Mucosa of rectum (tissue), 2 donors: ENCODE results near the gene OR2G3.

Source experiments
- H3K27ac ChIP-seq, 2 donors: one replicate each; pipeline ENCODE4 v1.7.0; 2013; ENCODE audit warnings: inconsistent platforms in 2 of 2, low read depth in 2 of 2, low read length in 2 of 2
- H3K27me3 ChIP-seq, 2 donors: one replicate each; pipeline ENCODE4 v1.7.0; 2013; ENCODE audit warnings: low read length in 2 of 2; ENCODE audit not compliant: control insufficient read depth in 2 of 2, insufficient read depth in 2 of 2
- H3K36me3 ChIP-seq, 2 donors: one replicate each; pipeline ENCODE4 v1.7.0; 2013; ENCODE audit warnings: low read length in 2 of 2; ENCODE audit not compliant: control insufficient read depth in 2 of 2, insufficient read depth in 2 of 2
- H3K4me1 ChIP-seq, 2 donors: one replicate each; pipeline ENCODE4 v1.7.0; 2013; ENCODE audit warnings: low read length in 2 of 2, mild to moderate bottlenecking in 1 of 2; ENCODE audit not compliant: control insufficient read depth in 2 of 2, insufficient read depth in 2 of 2
- H3K4me3 ChIP-seq, 2 donors: one replicate each; pipeline ENCODE4 v1.7.0; 2013; ENCODE audit warnings: low read length in 2 of 2
- H3K9ac ChIP-seq, 2 donors: one replicate each; pipeline ENCODE4 v1.7.0; 2013; ENCODE audit warnings: low read length in 2 of 2, low read depth in 1 of 2, mild to moderate bottlenecking in 1 of 2
- H3K9me3 ChIP-seq, 2 donors: one replicate each; pipeline ENCODE4 v1.7.0; 2013; ENCODE audit warnings: low read length in 2 of 2; ENCODE audit not compliant: control insufficient read depth in 2 of 2
- donor health status: healthy.
- donor health status: Normal muscosa, but diverticular disease.

The OR2G3 gene

DNA sequence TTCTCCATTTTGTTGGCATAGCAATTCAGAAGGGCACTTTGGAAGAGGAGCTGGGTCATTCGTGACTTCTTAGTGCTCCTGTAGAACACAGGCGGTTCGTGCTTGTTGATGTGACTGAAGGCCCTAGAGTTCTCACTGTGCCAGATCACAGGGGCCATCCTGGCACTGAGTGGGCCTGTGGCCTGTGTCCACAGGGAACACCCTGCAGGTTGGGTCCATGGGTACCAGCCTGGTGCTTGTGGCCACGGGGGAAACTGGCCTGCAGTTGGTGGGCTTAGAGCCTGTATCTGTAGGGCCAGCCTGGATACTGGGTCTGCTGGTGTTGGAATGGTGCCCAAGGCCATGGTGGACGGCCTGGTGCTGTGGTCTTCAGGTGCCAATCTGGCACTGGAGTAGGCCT, 9.2 kb downstream of the OR2G3 start:
- Histone ChIP-seq H3K27me3 (no peaks in the 10 kb centered on the region), H3K4me1 (no peaks in the 10 kb centered on the region), H3K9me3 (no peaks in the 10 kb centered on the region), H3K4me3 (no peak overlapping the region), H3K27ac (no peak overlapping the region), H3K36me3 (no peaks in the 10 kb centered on the region), H3K9ac (no peak overlapping the region)

DNA sequence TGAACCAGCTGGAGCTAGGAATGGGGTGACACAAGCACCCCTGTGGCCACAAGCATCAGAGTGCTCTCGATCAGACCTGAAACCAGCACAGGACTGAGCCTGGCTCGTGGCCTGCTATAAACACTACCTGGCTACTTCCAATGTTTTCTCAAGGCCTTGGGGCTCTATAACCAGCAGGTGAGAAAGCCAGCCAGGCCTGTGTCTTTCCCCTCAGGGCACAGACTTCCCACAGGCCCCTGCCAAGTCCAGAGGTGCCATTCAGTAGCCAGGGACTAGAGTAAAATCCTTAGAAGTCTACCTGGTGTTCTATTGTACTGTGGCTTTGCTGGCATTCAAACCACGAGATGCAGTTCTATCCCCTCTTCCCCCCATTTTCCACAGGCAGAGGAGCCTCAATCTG, 22.6 kb downstream of the OR2G3 start:
- Histone ChIP-seq H3K4me1 (no peaks in the 10 kb centered on the region), H3K4me3 (no peak overlapping the region), H3K9ac (no peak overlapping the region), H3K27ac (no peak overlapping the region), H3K27me3 (no peaks in the 10 kb centered on the region), H3K9me3 (no peaks in the 10 kb centered on the region), H3K36me3 (no peaks in the 10 kb centered on the region)

DNA sequence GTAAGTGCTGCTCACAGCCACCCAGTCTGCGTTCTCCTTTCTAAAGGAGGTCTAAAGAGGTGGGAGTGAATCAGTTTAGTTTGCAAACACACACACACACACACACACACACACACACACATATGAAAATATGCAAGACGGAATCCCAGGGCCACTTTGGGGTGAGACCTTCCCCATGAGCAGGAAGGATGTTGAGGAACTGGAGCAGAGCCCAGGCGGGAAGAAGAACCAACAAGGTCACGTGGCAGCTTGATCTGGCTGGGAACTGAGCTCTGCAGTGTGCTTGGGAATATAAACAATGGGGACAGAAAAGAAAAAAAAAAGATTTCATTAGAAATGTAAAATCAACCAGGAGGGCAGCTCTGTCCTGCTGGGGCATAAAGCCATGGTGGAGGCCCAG, 32.6 kb downstream of the OR2G3 start:
- peaks cover 0 to 7% of the 10 kb centered on the region in 2 donors for H3K4me1 ChIP-seq
- H3K36me3 ChIP-seq, result no peaks in the 10 kb centered on the region
- no peaks in the 10 kb centered on the region for H3K9me3 ChIP-seq
- no peaks in the 10 kb centered on the region for H3K27me3 ChIP-seq
- H3K9ac ChIP-seq, result no peak overlapping the region
- no peak overlapping the region for H3K27ac ChIP-seq
- H3K4me3 ChIP-seq, result no peak overlapping the region

DNA sequence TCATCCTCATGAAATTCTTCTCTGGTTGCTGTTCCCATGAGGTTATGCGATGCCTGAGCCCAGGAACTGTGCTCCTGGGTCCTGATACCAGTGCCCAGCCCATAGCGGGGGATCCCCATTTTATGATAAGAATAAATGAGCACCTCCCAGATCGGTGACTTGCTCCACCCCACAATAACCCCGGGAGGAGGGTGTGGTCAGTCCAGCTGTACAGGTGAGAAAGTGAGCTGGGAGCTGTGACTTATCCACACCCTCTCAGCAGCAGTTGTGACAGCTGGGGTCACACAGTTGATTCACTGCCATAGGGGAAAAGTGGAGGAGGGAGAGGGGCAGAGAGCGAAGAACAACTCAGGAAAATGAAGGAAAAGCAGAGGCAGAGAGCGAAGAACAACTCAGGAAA, 33.4 kb downstream of the OR2G3 start:
- no peaks in the 10 kb centered on the region for H3K36me3 ChIP-seq
- peak overlapping the region; percentile 26 to 71 for H3K4me3 ChIP-seq
- peak overlapping the region in 1 of 2 donors; percentile 80 for H3K27ac ChIP-seq
- no peak overlapping the region for H3K9ac ChIP-seq
- no peaks in the 10 kb centered on the region for H3K9me3 ChIP-seq
- H3K27me3 ChIP-seq, result no peaks in the 10 kb centered on the region
- peaks cover 0 to 7% of the 10 kb centered on the region in 2 donors for H3K4me1 ChIP-seq

DNA sequence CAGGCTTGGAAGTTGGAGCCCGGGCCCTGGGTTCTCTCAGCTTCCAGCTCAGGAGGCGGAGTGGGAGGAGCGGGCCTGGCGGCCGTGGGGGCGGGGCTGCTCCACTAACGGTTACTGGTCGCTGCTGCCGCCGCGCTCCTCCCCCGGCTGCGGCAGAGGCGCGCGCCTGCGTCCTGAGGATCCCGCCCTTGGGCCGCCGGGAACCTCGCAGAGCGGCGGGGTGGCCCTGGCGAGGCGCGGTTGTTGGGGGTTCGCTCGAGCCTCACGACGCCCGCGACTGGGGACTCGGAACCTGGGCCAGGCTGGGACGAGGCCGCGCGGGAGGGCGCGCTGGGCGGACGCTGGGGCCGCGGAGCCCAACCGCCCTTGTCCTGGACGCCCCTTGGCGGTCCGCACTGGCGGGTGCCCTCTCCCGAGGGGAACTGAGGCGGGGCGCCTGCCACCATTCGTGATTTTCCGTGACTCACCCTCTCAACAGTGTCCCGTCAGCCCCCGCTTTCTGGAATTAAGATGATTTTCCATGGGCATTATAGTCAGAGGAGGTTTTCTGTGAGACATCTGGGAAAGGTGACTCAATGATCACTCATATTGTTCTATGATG, 34.1 kb downstream of the OR2G3 start:
- Histone ChIP-seq H3K4me1 (peaks cover 0 to 7% of the 10 kb centered on the region in 2 donors), H3K27me3 (no peaks in the 10 kb centered on the region), H3K9me3 (no peaks in the 10 kb centered on the region), H3K9ac (peak overlapping the region in 1 of 2 donors; percentile 79), H3K4me3 (peak overlapping the region; percentile 26 to 71), H3K27ac (peak overlapping the region in 1 of 2 donors; percentile 80), H3K36me3 (no peaks in the 10 kb centered on the region)

DNA sequence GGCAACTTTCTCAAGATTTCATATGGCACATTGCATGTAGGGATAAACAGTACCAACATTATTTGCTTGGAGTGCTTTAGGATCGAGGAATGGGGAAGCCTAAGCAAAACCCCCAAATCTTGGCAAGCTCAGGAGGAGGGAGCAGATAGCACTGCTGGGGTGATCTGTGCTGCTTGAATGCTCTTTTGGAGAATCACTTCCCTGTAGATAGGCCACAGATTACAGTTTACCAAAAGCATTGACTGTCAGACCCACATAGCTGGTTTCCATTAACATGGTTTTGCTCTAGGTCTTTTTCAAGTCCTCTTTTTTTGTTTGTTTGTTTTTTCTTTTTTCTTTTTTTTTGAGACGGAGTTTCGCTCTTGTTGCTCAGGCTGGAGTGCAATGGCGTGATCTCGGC, 37.4 kb downstream of the OR2G3 start:
- Histone ChIP-seq H3K9me3 (no peaks in the 10 kb centered on the region), H3K27ac (no peak overlapping the region)

DNA sequence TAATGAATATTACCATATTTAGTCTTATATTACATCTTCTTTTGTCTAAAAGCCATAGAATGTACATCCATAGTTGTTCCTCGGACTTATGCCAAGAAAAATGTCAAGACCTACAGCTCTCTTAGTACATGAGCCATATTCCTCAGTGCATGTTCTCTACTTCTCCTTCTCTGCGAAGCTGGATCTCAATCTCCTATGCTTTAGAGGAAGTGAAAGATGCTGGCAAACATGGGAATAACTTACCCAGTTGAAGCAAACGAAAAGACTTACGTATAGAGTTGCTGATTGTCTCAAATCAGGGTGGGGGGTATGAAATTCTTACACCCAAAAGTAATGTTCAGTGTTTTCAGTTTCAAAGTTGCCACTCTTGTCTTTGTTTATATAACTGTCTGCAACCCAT, 41.5 kb downstream of the OR2G3 start:
- no peaks in the 10 kb centered on the region for H3K9me3 ChIP-seq
- no peak overlapping the region for H3K9ac ChIP-seq
- no peaks in the 10 kb centered on the region for H3K27me3 ChIP-seq
- H3K4me3 ChIP-seq, result no peak overlapping the region
- peaks cover 0 to 2% of the 10 kb centered on the region in 2 donors for H3K4me1 ChIP-seq
- no peaks in the 10 kb centered on the region for H3K36me3 ChIP-seq
- no peak overlapping the region for H3K27ac ChIP-seq

More for the DNA sequence above, 37.4 kb downstream of the OR2G3 start:
- Histone ChIP-seq H3K4me1 (peaks cover 0 to 7% of the 10 kb centered on the region in 2 donors), H3K4me3 (no peak overlapping the region), H3K9ac (no peak overlapping the region), H3K36me3 (no peaks in the 10 kb centered on the region), H3K27me3 (no peaks in the 10 kb centered on the region)

DNA sequence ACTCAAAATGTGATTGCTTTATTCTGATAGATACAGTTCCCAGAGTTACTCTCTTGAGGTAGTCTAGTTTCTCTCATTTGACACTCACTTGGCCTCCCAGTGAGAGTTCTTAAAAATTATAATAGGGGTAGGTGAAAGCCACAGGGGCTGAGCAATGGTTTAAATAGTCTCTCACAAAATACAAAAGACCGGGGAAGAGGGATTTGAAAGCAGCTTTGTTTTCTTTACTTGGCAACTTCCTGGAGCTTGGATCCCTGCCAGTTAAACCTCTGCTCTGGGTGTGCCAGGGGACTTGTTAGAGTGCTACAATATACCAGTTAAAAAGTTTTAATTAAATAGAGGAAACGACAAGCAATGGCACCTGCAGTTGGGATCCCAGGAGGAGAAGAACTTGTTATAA, 42.5 kb downstream of the OR2G3 start:
- no peak overlapping the region for H3K9ac ChIP-seq
- no peaks in the 10 kb centered on the region for H3K27me3 ChIP-seq
- no peak overlapping the region for H3K27ac ChIP-seq
- H3K36me3 ChIP-seq, result no peaks in the 10 kb centered on the region
- H3K4me1 ChIP-seq, result no peaks in the 10 kb centered on the region
- no peak overlapping the region for H3K4me3 ChIP-seq
- H3K9me3 ChIP-seq, result no peaks in the 10 kb centered on the region

DNA sequence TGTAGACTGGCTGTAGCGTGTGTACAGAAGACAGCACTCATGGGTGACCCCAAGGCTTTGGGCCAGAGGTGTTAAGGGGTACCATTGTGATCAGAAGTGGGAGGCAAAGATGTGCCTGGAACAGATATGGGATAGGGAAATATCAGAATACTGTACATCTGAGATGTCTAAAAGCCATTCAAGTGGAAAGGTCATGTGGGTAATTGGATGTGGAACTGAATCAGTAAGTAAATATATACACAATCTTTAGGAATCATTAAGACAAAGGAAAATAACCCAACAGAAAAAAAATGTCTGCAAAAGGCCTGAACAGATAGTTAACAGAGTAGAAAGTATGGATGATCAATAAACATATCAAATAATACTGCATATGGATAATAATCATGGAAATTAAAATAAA, 47.7 kb downstream of the OR2G3 start:
- no peaks in the 10 kb centered on the region for H3K4me1 ChIP-seq
- H3K9me3 ChIP-seq, result no peaks in the 10 kb centered on the region
- no peaks in the 10 kb centered on the region for H3K36me3 ChIP-seq
- no peak overlapping the region for H3K27ac ChIP-seq
- no peak overlapping the region for H3K4me3 ChIP-seq
- no peaks in the 10 kb centered on the region for H3K27me3 ChIP-seq
- H3K9ac ChIP-seq, result no peak overlapping the region
